CD4-positive, alpha-beta T cell treated with Interferon gamma for 1 hour (primary cell): Measurements from ENCODE around the gene KIF3A.

ENCODE experiments used
- DNase-seq: peaks from one replicate; pipeline ENCODE4 v3.0.0-alpha.2; 2020

Gene KIF3A

DNA sequence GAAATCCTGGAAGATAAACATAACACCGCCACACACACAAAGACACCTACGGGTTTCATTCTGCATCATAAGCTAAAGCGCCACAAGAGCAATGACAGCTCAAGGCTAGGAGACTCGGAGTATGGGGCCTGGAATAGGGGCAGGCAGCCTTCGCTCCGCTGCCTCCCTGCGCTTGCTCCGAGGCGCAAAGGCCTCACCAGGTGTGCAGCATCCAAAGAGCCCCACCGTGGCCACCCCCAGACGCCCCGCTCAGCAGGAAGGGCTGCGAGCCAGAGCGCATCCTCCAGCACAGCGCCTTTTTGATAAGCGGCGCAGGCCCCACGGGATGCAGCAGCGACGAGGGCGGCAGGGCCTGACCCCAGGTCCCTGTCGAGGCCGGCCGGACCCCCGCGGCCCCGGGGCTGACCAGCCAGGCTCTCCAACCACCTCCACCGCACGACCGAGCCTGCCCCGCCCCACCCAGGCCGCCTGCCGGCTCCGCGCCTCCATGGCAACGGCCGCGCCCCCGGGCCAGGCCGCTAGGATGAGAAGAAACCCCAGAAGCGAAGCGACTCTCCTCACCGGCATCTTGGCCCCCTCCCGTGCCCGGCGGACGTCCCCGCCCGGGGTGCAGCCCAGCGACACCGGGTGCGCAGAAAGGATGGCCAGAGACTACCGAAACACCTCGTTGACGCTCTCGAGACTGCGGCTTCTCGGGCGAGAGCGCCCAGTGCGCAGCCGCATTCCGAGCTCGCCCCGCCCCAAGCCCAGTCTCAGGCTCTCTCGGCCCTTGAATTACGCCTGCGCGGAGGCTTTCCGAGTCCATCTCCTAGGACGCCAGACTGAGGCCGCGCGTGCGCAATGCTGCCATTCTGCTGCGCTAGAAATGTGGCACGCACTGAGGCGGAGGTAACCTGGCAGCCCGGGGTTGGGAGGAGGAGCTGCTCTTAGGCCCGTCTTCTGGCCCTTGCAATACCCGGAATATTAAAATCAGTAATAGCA, at the start of gene KIF3A:
KIF3A (minus strand) TSS at position 694 of the 981 bp plus-strand sequence; CDS start at position 567, 127 bp downstream.
- DNase-seq = peak; percentile 98

DNA sequence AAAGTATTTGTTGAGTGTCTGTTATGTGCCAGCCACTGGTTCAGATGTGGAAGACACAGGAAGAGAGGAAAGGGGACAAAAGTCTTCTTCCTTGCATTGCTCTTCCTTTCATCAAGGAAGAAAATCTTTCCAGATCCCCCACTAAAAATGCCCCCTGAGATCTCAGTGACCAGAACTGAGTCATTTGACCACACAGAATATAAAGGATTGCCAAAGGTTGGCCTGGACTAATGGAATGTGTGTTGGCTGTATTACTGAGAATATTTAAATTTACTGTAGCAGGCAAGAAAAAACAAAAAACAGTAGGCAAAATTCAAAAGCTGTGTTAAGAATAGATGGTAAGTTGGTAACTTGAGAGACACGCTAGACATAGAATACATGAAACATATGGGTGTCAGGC, 49.7 kb upstream of the KIF3A start:
- no peak for DNase-seq

DNA sequence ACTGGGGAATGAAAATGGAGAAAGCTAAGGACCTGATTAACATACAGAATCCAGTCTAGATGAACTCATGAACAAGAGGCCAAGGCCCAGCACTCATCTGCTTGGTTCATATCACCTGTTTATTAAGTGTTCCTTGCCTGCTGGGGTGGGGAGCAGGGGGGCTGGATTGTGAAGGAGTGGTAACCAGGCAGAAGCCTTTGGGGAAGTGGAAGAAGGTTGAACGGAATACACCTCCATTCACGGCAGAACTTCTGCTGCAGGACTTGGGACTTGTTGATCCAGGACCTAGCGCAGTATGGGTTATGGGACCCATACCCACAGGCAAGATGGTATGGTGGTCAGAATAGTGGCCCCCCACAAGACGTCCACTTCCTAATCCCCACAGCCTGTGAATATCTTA, 48.5 kb upstream of the KIF3A start:
- no peak for DNase-seq

DNA sequence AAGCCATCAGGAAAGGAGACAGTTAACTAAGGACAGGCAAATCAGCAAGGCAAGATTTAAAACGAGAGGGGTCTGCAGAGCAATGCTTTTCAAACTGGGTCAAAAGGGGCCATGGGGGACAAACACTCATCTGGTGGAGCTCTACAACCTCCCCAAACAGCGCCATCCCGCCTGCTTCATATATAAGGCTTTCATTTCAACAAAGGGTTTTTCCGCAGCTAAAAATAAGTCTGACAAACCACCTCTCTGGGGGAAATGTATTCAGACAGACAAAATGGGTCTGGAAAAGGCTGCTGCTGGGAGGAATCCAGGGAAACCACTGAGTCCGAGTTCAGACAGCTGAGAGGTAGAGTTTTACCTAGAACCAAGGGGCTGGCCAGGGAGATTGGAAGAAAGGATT, 48.0 kb upstream of the KIF3A start:
- DNase-seq = no peak

DNA sequence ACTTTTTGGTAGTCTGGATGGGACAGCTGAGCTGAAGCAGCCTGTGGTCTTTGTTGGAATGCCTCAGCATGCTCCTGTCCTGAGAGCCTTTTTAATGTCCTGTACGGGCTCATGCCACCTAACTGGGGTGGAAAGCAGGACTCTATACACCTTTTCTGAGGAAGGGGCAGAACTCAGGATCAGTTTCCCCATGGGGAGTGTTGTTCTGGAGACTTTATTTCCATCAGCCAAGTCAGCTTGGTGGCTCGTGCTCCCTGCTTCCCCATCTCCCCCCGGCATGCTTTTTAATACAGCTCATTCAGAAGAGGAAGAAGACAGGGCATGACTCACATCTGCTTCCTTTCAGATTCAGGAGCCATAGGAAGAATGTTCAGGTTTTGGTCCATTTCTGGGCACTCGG, 44.8 kb upstream of the KIF3A start:
- DNase-seq = no peak

DNA sequence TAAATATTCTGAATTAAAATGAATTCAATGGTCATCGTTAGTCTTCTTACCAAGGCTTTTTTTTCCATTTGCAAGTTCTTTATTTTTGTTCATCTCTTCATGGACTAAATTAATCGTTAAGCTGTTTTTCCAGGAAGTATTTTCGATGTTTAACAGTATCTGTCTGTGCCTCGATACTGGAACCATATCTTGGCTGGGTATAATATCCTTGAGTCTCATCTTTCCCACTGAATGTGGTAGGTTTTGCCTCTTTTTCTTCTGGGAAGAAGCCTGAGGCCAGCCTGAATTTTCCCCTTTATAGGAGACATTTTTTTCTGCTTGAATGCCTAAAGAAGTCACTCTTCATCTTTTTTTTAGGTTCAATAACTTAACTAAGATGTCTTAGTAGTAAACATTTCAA, 43.7 kb upstream of the KIF3A start:
- no peak for DNase-seq

DNA sequence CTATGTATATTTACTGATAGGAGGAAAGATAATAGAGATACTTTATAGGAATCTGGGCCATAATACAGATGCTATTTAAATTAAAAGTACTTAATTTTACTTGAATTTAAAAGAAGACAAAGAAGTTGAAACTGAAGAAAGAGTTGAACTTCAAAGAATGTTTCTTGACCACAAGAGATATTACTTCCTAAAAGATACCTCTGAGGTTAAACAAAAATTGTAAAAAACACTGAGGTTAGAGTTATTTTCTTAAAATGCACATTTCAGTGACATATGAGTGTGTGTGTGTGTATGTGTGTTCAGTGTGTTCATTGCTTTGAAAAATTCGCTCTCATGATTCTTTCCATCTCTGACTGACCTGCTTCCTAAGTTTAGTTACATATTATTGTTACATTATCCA, 43.2 kb upstream of the KIF3A start:
- no peak for DNase-seq

DNA sequence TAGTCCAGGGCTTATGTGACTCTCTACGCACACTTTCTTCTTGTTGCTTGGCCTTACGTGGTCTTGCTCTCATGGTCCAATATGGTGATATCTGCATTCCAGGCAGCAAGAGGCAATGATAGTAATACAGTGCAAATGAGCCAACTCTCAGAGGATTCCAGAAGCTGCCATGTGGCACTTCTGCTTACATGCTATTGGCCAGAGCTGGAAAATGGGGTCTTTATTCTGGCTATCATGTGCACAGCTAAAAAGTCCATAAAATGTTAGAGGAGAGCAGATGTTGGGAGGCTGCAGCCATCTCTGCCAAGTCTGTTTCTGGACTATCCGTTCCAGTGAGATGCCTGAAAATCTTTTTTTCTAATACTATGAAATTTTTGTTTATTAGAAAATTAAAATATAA, 42.6 kb upstream of the KIF3A start:
- no peak for DNase-seq

DNA sequence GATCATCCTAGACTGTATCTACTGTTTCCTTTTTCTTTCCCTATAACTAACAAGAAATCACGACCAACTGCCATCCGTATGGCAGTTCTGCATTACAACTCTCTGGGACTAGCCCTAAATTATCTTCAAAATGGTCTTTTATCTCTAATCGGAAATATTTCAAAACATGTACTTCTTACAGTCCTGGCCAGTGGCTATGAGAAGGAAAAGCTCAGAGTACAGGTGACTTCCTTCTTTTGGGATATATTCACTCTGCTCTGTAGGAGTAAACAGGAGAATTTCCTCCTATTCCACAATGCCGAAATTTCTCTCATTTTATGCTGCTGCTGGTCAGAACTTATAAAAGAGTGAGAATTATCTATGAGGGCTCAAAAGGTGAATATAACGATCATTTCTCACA, 41.5 kb upstream of the KIF3A start:
- no peak for DNase-seq

DNA sequence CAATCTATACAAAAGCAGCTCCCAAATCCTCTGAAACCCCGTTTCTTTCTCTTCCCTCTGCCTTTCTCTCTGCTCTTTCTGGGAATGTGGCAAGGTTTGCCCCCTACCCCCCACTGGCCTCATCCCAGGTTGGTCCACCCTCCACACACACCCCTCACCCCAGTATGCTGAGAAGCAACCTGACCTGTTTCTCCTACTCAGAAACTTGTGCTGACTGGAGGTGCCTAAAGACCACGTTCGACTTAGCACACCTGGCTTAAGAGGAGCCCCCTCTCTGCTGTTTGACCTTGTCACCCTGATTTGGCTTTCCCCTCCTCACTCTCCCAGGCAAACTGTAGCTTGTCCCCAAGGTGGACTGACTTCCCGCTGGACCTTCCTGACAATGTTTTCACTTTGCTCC, 40.8 kb upstream of the KIF3A start:
- no peak for DNase-seq

DNA sequence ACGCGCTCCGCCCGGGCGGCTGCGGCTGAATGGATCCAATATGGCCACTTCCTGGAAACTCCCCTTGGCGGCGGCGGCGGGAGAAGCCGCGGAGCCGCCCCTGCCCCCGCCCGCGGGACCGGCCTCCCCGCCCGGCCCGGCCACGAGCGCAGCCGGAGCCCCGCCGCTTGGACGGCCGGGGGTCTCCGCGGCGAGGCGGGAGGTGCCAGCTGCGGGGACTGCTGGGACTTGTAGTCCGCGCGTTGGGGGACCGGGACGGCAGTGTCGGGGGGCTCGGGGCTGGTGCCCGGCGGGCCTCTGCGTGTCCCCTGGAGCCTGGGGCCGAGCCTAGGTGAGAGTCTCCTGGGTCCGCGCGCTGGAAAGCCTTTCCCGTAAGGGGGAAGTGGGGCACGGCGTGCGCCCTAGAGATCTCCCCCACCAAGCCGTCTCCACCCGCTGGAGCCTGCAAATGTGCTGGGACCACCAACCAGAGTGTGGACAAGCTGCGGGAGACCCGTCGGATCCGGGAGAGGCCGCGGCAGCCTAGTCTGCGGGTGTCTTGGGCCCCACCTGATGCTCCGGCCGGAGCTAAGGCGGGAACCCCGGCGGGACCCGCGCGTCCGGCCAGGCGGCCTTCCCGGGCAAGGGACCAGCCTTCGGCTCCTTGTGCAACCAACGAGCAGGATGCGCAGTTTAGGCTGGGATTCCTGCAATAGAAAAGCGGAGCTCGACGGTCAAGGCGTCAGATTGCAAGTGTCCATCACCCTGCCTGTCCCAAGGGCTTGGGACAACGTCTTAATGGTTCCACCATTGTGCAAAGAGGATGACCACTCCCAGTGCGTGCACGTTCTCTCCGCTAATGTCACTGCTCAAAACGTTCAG, 40.1 kb upstream of the KIF3A start, which contains the start of gene SEPTIN8:
SEPTIN8 (minus strand) TSS at position 31 of the 861 bp plus-strand sequence. CDS start 102 bp downstream, outside the sequence.
- peak; percentile 34 for DNase-seq

DNA sequence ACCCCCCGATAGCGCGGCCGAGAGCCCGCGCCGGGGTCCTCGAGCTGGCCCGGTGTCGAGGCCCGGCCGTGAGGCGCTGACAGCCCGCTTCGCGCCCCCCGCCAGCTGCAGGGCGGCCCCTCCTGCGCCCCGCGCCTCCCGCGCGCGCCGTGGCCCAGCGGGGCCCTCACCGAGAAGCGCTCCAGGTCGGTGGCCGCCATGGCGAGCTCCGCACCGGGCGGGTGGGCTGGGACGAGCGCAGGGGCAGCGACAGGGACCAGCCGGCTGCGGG, 39.5 kb upstream of the KIF3A start:
- no peak for DNase-seq

DNA sequence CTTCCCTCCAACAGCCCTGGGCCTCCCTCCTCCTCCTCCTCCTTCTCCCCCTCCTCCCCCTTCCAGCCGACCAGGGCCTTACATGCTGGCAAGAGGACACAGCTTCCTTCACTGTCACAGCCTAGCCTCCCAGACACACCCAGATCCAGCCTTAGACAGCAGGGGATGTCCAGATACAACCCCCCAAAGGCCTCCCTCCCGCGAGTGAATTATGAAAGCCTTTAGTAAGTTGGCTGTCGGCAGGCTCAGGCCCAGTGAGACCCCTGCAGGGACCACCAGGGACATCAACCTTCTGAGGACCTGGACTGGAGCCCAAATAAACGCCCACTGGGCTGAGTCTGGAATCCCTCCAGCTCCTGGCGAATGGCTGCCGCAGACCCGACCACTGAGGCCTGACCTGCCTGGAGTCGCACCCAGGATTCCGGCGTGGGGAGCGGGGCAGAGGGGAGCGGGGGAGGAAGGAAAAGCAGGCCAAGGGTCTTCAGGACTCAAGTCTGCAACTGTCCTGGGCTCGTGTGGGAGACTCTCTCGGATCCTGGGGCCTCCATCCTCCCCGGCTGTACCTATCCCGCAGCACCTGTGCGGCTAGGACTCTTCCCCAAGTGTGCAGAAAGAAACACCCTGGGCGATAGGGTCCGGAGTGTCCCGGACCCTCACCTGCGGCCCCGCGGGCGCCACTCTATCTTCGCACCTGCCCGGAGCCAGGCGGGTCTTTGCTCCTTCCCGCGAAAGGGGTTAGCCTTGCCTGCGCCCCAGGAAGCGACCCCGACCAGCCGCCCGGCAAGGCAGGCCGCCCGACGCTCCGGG, 39.0 kb upstream of the KIF3A start:
- no peak for DNase-seq

DNA sequence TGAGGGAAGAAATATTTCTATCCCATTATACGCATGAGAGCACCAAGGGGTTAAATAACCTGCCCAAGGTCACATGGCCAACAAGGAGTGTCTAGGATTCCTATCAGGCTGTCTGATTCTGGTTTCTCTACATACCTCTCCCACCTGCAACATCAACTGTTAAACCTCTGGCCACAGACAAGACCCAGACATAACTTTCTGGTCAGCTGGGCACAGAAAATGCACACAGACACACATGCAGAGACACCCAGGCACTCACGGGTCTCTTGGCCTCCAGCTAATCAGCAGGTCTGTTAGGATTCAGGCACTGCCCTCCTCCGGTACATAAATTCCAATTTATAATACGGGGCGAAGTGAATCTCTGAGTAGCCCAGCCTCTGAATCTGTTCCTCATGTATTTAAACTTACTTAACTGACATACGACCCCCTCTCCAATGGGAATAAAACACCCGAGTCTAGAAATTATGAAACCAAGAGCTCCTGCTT, 38.2 kb upstream of the KIF3A start:
- DNase-seq = no peak

DNA sequence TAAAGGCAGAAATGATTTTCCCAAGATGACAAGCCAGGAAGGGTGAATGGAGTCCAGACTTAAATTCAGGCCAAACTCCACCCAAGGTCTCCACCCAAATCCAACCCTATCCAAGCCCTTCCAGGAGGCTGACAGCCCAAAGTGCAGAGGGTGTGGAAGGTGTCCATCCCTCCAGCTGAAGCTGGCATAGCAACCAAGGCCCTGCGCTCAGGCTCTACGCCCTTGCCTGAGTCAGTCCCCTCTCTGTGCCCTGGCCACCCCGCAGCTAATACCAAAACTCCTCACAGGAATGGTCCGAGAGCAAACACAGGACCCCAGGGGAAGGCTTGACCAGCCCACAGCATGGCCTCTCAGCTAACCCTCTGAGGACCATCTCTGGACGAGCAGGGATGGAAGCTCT, 37.5 kb upstream of the KIF3A start:
- no peak for DNase-seq

DNA sequence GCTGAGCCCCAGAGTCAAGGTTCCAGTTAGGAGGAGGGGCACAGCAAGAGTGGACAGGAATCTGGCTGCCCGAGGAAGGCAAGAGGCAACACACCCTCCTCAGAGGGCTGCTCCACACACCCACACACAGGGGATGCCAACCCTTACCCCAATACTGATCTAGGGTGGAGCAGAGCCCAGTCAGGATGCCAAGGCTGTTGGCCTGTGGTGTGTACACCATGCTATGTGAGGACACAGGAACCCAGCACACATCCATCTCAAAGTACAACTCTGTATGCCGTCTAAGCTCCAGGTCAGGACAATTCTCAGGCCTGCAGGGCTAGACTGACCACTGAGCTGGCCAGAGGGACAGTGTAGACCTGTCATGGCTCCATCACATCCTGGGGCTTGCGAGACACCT, 37.1 kb upstream of the KIF3A start:
- DNase-seq = no peak

DNA sequence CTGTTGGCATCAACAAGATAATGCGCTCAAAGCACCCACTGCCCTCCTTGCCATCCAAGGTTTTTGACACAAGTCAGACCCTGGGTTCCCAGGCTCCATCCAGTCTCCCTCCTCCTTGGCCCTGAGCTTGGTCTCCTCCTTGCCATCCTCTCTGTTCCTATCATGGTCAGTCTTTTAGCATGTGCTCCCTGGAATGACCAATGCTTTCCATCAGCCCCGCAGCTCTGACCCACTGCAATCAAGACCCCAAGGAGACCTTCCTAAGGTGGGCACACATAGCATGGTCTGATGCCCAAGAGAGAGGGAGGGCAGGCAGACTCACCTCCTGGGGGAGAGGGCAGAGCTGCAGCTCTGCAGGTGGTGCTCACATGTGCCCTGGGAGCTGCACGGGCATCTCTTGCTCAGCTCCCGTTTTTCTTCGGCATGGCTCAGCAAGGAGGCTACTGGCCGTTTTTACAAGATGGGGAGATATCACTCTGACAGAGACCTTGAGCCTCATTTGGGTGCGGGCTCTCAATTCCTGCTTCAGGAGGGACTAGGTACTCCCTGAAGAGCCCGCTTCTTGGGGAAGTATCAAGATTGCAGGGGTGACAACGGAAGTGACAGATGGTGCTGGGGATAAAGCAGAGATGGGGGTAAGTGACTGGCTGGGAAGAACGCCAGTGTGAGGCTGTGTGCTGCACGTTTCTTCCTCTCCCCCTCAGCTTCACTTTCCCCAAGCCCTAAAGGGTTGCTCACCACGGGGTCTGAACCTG, 36.4 kb upstream of the KIF3A start:
- DNase-seq = no peak

DNA sequence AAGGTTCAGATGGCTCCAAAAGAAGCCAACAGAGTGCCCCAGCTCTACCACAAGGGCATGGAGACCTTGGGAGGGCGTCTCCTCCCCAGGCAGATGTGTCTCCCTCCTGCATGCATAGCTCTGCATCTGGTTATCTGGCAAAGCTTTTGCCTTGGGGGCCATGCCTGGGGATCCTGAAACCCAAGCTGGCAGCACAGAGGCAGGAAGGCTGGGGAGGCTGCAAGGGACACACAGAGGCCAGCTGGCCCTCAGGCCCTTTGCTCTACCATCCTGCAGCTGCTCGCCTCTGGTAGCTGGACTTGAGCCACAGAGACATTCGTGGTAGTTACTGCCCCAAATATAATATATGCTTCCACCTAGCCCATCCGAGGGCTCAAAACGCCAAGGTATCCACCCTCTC, 35.8 kb upstream of the KIF3A start:
- DNase-seq = no peak

DNA sequence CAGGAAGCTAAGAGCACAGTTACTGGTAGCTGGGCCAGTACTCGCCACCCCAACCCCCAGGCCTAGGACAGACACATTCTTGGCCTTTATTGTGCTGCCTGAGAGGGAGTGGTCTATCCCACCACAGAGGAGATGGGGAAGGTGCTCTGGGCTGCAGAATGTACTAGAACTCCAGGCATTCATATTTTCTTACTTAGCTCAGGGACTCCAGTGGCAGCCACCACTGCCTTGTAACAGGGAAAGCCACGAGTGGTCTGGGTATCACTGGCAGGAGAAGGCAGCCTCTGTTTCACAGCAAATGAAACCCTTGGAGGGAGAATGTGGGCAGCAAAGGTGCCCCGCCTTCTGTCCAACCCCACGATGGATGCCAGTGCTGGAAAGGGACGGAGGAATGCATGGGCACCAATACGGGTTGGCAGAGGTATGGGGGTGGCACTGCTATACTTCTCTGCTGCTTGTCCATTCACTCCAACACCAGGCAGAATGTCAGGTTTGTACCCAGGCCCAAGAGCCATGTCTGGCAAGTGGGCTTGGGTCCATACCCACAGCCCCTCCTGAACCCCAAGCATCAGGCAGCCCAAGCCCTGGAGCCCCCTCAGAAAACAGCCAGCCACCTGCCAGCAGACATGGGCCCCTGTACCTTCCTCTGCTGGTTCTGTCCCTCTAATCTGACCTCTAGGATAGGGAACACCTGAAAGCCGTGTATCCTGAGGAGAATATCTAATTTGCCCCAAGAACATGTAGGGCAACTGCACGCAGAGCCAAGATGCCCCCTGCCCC, 35.1 kb upstream of the KIF3A start:
- no peak for DNase-seq

DNA sequence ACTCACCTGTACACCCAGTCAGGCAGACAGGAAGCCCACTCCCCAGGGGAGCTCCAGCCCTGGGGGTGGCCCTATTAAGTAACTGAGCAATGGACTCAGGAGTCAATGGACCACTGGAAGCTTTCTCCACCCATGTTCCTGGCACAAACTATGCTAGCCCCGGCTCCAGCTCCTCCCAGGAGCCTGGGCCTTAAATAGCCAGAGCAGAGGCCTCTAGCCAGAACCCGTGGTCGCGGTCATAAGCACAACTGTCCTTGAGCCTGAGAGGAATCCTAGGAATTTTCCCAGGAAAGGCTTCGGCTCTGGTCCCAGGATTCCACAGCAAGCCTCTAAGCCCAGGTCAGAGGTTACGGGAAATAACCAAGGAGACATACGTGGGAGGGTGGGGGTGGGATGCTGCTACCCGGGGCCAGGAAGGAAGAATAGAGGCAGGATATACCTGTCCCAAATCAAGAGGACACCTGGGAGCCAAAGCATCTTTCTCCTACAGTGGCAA, 34.2 kb upstream of the KIF3A start:
- no peak for DNase-seq

DNA sequence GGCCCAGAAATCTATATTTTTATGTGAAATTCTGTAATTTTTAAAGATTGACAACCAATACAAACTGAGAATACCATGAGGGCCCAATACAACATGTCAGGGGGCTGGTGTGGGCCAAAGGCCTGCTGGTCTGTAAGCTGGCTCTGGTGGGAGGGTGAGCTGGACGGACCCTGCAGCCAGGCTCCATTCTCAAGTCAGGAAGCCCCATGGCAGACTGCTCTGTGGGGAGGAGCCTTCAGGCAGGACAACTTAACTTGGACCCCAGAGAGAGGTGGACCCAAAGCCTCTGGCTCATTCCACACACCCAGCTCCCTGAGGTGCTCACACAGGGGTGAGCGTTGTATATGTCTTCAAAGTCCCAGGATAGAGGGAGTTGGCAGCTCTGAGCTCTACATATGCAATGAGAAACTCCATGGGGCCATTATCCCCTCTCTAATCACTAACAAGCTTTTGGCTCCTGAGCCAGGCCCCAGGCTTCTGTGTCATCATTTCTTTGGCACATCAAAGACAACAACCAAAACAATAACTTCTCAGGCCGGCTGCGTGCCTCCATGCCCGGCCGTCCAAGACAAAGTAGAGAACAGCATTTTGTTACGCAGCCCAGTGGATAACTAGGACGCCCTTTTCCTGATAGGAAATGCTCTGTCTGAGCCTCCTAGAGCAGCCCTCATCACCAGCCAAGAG, 33.3 kb upstream of the KIF3A start:
- DNase-seq = no peak
